GM19324 (cell line): ENCODE results near the gene PDLIM7.
"Not testable (repeated sequence)": the region's sequence is repeated elsewhere in the genome, so short reads cannot be mapped to it uniquely, and the experiment has no call there.

Source experiments
- ATAC-seq: cut with Tn5 transposase; IDR thresholded peaks from one replicate; pipeline ENCODE4 v1.9.1; 2021; ENCODE audit warnings: mild to moderate bottlenecking, moderate library complexity; ENCODE audit not compliant: unreplicated experiment, low FRiP score

The PDLIM7 gene

GRCh38 chr5:177497292-177498012 is at the start of gene PDLIM7:
PDLIM7 (minus strand) TSS chr5:177497604; CDS start chr5:177496512, 1,092 bp downstream.
- peak; percentile 85 for ATAC-seq

GRCh38 chr5:177546258-177546741 is 48.9 kb upstream of the PDLIM7 start:
- ATAC-seq = no peak

- no peak for ATAC-seq
These were observed 48.3 kb upstream of the PDLIM7 start for GRCh38 chr5:177545487-177546257.

- ATAC-seq = no peak
These were observed 45.5 kb upstream of the PDLIM7 start for GRCh38 chr5:177542816-177543465.

- no peak for ATAC-seq
These were observed 43.0 kb upstream of the PDLIM7 start for GRCh38 chr5:177540438-177540837.

- ATAC-seq = no peak
These were observed 42.0 kb upstream of the PDLIM7 start for GRCh38 chr5:177539411-177539810.

GRCh38 chr5:177538876-177539275 is 41.5 kb upstream of the PDLIM7 start:
- ATAC-seq = no peak

- no peak for ATAC-seq
These were observed 40.3 kb upstream of the PDLIM7 start for GRCh38 chr5:177537389-177538361.

- ATAC-seq = no peak
These were observed 39.0 kb upstream of the PDLIM7 start for GRCh38 chr5:177536386-177536785.

- ATAC-seq = no peak
These were observed 37.7 kb upstream of the PDLIM7 start for GRCh38 chr5:177535125-177535524.

- not testable (repeated sequence) for ATAC-seq
These were observed 37.0 kb upstream of the PDLIM7 start for GRCh38 chr5:177534433-177534832.

GRCh38 chr5:177531209-177531940 is 34.0 kb upstream of the PDLIM7 start:
- no peak for ATAC-seq

- no peak for ATAC-seq
These were observed 33.2 kb upstream of the PDLIM7 start for GRCh38 chr5:177530638-177531037.

- no peak for ATAC-seq
These were observed 32.1 kb upstream of the PDLIM7 start for GRCh38 chr5:177529247-177530203.

GRCh38 chr5:177528631-177529030 is 31.2 kb upstream of the PDLIM7 start:
- ATAC-seq = no peak

- no peak for ATAC-seq
These were observed 30.2 kb upstream of the PDLIM7 start for GRCh38 chr5:177527595-177527994.

GRCh38 chr5:177526791-177527190 is 29.4 kb upstream of the PDLIM7 start:
- no peak for ATAC-seq

GRCh38 chr5:177526191-177526590 is 28.8 kb upstream of the PDLIM7 start:
- ATAC-seq = no peak
